Measurements from ENCODE around the gene RAB5B.

The RAB5B gene

GRCh38 chr12:55973599-55974307, at the start of gene RAB5B:
Gene RAB5B, plus strand, starts transcription at chr12:55974078. Its CDS starts 12,883 bp downstream, at chr12:55986961.
- DNase-seq = peak; percentile 100

DNA sequence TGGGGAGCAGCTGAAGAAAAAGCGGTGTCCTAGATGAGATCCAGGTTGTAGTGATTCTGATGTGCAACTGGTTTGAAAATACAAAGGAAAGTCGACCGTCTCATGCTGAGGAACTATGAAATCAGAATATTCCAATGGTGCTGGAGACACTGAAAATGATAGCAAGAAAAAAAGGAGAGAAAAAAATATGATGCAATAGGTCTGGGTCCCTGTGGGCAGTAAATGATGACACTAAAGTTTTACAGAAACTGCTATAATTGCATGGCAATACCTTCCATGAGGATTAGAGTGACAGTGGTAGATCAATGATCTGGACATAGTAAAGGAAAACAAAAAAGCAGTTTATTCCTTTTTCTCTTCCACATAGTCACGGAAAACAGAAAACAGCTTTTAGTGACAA, 48.5 kb upstream of the RAB5B start:
- DNase-seq = no peak

DNA sequence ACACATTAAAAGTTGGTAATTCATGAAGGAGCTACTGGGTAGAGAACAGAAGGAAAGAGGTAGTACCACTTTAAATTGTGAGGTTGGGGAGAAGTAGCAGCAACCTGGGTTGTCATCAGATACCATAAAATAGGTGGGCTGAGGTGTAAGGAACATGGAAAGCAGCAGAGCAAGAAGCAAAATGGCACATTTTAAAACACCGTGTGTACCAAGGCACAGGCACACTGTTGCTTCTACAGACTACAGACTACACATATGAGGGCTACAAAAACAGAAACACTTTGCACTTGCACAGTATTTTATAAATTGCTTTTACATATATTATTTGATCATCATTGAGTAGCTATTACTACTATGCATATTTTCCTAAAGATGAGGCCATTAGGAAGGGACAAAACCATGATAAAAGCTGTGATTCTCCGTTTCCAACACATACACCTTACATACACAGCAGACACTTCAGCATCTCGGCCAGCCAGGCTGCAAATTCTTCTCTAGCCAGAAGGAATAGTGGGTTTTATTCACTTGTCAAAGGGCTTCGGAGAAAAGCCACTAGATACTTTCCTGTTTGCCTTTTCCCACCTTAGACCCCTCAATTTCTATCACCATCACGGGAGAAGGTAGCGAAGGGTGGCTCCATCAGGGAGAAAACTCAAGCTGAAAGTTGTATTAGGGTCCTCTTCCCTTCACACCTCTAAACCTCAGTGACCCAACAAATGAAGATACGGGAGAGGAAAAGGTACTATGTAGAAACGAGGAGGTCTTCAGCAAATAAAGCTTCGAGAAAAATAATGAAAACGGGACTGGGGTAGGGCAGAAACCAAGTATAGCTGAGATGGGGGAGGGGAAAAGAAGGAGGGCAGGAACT, 47.8 kb upstream of the RAB5B start:
- no peak for DNase-seq

- DNase-seq = peak; percentile 85
Measured at GRCh38 chr12:55926738-55927587, 46.9 kb upstream of the RAB5B start.

- peak; percentile 90 for DNase-seq
Measured at GRCh38 chr12:55927588-55928502, 46.0 kb upstream of the RAB5B start, which contains the start of gene PYM1. Gene PYM1, minus strand, starts transcription at chr12:55927894. Its CDS starts 133 bp downstream, at chr12:55927761.

- no peak for DNase-seq
Measured at GRCh38 chr12:55929306-55929791, 44.5 kb upstream of the RAB5B start.

DNA sequence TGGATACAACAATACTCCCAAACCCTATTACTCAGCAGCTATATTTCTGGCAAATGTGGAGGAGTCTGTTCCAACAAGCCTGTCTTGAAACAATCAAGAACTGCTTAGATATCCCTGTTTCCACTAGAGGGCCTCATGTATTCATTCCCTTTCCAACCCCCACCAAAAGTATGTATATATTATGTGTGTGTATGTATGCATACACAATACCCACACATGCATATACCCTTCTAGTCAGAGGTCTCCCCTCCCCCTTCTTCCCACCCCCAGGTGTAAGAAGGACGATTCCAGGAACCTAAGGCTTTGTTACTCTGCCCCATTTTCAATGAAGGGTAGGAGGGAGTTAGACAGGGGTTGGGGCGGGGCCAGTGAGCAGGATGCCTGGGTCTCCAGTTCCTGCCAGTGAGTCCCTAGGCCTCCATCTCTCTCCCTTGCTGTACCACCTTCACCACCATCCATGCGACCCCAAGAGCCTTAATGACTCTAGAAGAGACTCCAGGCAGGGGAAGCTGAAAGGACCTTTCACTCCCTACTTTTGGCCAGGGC, 43.0 kb upstream of the RAB5B start, which contains the start of gene DGKA:
Gene DGKA (plus strand): TSS at position 392 of the 546 bp plus-strand sequence. CDS start 5,342 bp downstream, outside the sequence.
- DNase-seq = peak; percentile 65

GRCh38 chr12:55931317-55931779, 42.5 kb upstream of the RAB5B start:
- DNase-seq = no peak

GRCh38 chr12:55931780-55932550, 41.9 kb upstream of the RAB5B start:
- no peak for DNase-seq

DNA sequence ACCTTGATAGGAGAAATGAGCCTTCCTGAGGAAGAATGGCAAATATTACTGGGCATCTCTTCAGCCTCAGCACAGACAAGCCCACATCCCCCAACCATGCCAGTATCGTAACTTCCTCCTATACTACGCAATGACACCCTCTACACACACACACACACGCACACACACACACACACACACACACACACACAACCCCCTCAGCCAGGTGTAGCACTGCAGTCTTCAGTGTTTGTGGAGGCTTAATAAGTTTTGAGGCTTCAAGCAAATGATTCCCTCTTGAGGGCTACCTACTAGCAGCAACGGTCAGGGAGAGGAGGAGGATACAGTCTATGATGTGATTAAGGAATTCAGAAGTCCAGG, 41.3 kb upstream of the RAB5B start:
- DNase-seq = peak; percentile 33

DNA sequence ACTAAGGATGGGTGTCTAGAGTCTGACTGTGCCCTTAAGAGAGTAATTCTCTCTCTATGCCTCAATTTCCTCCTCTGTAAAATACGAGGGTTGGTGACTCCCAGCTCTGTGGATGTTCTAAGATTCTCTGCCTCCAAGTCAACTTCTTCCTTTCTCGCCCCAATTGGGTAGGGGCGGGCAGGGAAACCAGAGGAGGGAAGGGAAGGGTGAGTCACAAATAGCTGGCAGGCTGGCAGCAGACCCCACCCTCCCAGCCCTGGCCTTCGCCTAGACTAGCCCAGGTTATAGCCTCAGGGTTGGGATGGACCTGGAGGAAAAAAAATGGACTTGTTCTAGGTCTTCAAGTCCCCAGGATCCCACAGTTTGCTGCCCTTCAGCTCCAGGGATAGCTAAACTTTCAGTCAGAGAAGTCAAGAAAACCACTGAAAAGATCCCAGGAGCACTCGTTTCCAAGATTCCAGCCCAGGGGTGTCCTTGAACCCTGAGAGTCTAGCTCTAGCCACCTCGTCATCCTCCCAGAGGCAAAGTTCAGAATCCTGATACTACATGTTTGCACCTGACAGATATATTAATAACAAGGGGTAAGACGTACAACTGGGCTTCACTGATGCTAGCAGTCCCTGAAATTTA, 40.6 kb upstream of the RAB5B start:
- DNase-seq = peak; percentile 32

GRCh38 chr12:55933799-55934742, 39.8 kb upstream of the RAB5B start:
- DNase-seq = no peak

DNA sequence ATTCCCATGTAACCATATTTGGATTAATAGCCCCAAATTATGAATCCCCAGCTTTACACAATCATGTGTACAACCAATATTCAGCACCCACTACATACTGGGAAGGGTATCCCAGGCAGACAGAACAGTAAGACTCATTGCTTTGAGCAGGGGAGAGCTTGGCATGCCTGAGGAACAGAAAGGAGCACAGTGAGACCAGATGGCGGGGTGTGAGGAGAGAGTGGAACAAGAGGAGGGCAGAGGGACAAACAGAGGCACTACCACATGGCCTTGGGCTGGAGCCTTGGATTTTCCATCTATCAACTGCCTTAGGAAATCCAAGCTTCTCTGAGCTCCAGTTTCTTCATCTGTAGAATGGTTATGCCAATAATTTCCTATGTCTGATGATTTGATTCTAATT, 39.1 kb upstream of the RAB5B start:
- no peak for DNase-seq

DNA sequence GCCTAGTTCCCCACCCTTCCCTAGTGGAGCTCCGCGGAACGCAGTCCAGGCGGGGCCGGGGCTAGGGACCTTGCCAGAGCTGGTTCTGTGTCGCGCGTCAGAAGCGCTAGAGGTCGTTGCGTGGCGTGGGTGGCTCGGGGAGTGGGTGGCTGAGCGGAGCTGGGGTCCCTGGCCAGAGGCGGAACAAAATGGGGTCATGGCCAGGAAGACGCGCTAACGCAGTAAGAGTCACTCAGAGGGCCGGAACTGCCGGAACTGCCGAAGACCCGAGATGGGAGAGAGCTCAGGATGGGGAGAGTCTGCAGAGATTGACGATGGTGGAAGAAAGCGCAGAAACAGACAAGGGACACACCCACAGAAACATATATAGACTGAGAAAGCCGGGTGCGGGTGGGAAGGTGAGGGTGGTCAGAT, 38.1 kb upstream of the RAB5B start:
- no peak for DNase-seq

DNA sequence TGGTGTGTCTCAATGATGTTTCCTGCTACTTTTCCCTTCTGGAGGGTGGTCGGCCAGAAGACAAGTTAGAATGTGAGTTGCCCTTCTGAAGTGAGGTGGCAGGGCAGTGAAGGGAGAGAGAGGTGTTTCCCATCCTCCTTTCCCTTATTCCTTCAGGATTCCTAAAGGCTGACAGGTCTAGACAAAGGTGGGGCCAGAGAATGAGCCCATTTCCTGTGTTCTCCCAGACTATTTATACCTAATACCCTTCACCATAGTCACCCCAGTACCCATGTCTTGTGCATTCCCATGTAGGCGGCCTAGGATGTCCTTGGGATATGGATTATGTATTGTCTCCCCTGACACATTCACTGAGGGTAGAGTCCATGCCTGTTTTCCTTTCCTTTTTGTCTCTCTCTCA, 35.9 kb upstream of the RAB5B start:
- no peak for DNase-seq

DNA sequence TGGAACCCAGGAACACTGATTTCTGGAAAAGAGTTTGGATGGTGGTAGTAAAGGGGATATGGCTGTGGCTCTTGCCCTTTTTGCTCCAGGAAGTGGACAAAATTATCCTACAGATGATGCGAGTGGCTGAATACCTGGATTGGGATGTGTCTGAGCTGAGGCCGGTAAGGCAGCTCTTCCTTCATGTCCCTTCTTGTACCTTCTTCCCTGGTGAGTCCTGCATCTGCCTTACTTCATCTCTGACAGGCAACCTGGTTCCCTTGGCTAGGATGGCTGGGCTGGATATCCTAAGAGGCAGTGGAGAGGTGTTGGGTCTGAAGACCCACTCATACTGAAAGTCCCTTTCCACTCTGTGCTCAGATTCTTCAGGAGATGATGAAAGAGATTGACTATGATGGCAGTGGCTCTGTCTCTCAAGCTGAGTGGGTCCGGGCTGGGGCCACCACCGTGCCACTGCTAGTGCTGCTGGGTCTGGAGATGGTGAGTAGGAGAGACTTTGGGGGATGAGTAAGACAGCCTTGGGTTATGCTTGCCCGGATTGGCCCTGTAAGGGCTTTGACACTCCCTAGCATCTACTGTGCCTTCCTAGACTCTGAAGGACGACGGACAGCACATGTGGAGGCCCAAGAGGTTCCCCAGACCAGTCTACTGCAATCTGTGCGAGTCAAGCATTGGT, 34.9 kb upstream of the RAB5B start:
- DNase-seq = no peak

- DNase-seq = peak; percentile 79
Measured at GRCh38 chr12:55940065-55940732, 33.7 kb upstream of the RAB5B start.

DNA sequence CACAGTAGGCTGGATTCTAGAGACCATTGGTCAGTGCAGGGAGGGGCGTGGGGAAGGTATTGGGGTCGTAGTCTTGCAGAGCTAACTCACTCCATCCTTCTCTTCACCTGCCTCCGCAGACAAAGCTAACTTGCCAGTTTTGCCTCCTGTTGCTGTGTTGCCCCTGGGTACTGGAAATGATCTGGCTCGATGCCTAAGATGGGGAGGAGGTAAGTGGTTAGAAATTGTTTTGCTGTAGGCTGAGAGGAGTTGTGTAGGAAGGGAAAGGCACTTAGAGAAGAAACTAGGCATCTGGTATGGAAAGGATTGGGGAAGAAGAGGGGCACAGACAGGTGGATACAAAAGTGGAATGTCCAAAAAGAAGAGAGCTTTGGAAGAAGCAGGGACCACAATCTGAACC, 31.8 kb upstream of the RAB5B start:
- DNase-seq = no peak
